Pancreas (tissue), 10 donors: ENCODE results near the gene PPP1R15A. TPM values are rescaled to one million over a fixed set of nuclear protein-coding genes. Genes with fewer than 3 reads are reported as not detected.

Experiments
- ATAC-seq, 4 donors: fragments of 200-7000 bp; cut with Tn5 transposase; one replicate each; pipeline versions ENCODE4 v1.8.0 to v1.9.1; 2020; ENCODE audit warnings: mild to moderate bottlenecking in 4 of 4, moderate library complexity in 4 of 4
- DNase-seq, 6 donors: peaks; one replicate each; pipeline ENCODE4 v3.0.0-alpha.2; 2020
- FAIRE-seq: peaks from 2 replicates; lab custom pipeline; 2012; peaks lifted over from hg19 to GRCh38; lab: Jason Lieb, UNC
- H3K27ac ChIP-seq, 4 donors: fragments of 200-600 bp; sonication (generic); 1 replicate in 3 of 4; 2 replicates in 1 of 4; pipeline versions ENCODE4 v1.5.0 to v1.8.0; 2020
- H3K27me3 ChIP-seq, 4 donors: fragments of 200-600 bp; one replicate each; pipeline ENCODE4 v1.8.0; 2021
- H3K36me3 ChIP-seq, 3 donors: fragments of 200-600 bp; sonication (generic) in 1 of 3; one replicate each; pipeline versions ENCODE4 v1.5.0 to v1.8.0; 2020 to 2021
- H3K4me1 ChIP-seq, 3 donors: fragments of 200-600 bp; one replicate each; pipeline ENCODE4 v1.8.0; 2021
- H3K4me3 ChIP-seq, 4 donors: fragments of 200-600 bp; sonication (generic) in 2 of 4; one replicate each; pipeline versions ENCODE4 v1.5.0 to v1.8.0; 2020 to 2021
- H3K9me3 ChIP-seq, 4 donors: fragments of 200-600 bp; one replicate each; pipeline ENCODE4 v1.8.0; 2021
- WGBS, 2 donors: extraction: QIAGEN DNeasy Blood & Tissue Kit; methylation state at CpG; one replicate each; pipeline ENCODE4 v1.1.7; 2013; 5-methylcytosine and 5-hydroxymethylcytosine counted together
- intact Hi-C, 3 donors: fragments of 100-400 bp; cut with DNase I; formaldehyde crosslinking; loops; one replicate each; pipeline versions ENCODE4 v1.11.1 to v1.14.2; 2022
- polyA plus RNA-seq, 2 donors: library from polyadenylated mRNA; stranded (reverse); fragments of 200-250 nt; gene quantifications; one replicate each; pipeline ENCODE4 v1.2.3, GENCODE V29; 2013
- total RNA-seq, 6 donors: library from RNA; stranded (reverse); fragmentation: NEBNext Ultra II Directional in 4 of 6; extraction: Animal tissue kit (Norgen Biotek cat#: 25700) in 4 of 6; gene quantifications; one replicate each; pipeline versions ENCODE4 v1.2.1 to v1.2.4, GENCODE V29; 2021 to 2023
- TF ChIP-seq, protein P1 (sequence below), 4 donors: fragments of 200-600 bp; sonication (generic) in 3 of 4; IDR thresholded peaks; one replicate each; pipeline versions ENCODE4 v1.5.0 to v1.8.0; 2021; ENCODE audit warnings: antibody characterized with exemption in 4 of 4
- donor health status: healthy with polysubstance abuse.
- donor health status: DM: no; HTN: no; CAD: no; lungs with moderate emphysema.
- donor health status: DM: no; HTN: no; CAD: no.
- donor health status: control.
- donor health status: control.
- donor health status: Bipolar disorder and iron deficiency.
- donor health status: DM: yes; HTN: yes; CAD: no.
- donor health status: DM: no; HTN: no; CAD: no.
- donor health status: DM: no; HTN: no; CAD: no.
- donor health status: DM: yes; HTN: yes; CAD: no.

PPP1R15A gene
- total RNA-seq (10 to 100 TPM in 5 of 6 donors, 1 to 10 TPM in 1; 8.1 to 20.6 (median 12.4) TPM), polyA plus RNA-seq (10 to 100 TPM; 28.2 to 53.2 TPM)

DNA sequence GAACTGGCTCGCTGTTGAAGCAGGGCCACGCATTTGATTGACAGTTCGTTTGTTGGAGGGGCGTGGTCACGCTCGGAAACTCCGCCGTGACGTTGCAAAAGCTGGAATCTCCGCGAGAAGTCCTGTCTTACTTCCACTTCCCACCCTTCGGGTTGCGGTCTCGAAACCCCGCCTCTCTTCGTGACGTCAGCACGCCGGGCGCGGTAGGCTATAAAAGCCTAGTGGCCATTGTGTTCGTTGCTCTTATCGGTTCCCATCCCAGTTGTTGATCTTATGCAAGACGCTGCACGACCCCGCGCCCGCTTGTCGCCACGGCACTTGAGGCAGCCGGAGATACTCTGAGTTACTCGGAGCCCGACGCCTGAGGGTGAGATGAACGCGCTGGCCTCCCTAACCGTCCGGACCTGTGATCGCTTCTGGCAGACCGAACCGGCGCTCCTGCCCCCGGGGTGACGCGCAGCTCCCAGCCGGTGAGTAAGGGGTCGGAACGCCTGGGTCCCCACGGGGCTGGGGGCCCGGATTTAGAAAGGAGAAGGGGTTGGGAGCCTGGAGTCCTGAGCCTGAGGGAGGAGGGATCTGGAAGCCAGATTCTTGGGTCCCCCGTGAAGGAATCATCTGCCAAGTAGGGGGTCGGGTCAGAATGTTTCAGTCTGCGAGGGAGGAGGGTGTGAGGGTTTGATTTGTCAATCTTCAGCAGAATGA, at the start of gene PPP1R15A:
TSS of gene PPP1R15A (plus strand) at position 240 of the 702 bp plus-strand sequence. CDS start 813 bp downstream, outside the sequence.
- intact Hi-C loops = loop anchor here in 1 of 3 donors (10.0 kb wide), 1 partner anchor 92 kb away; the partner anchor contains the start of gene FTL
- Histone ChIP-seq H3K27ac (peak within 1 kb of the TSS; percentile 94 to 100 (median 98)), H3K27me3 (no peaks in the 10 kb centered on the region), H3K36me3 (no peaks in the 10 kb centered on the region), H3K4me3 (peak within 1 kb of the TSS; percentile 76 to 87 (median 83)), H3K9me3 (no peaks in the 10 kb centered on the region), H3K4me1 (peaks cover 0 to 25% (median 5%) of the 10 kb centered on the region in 3 donors)
- FAIRE-seq (peak; percentile 75), ATAC-seq (peak; percentile 80 to 85 (median 82)), DNase-seq (peak; percentile 97 to 99 (median 98))
- TF ChIP-seq, protein P1, sequence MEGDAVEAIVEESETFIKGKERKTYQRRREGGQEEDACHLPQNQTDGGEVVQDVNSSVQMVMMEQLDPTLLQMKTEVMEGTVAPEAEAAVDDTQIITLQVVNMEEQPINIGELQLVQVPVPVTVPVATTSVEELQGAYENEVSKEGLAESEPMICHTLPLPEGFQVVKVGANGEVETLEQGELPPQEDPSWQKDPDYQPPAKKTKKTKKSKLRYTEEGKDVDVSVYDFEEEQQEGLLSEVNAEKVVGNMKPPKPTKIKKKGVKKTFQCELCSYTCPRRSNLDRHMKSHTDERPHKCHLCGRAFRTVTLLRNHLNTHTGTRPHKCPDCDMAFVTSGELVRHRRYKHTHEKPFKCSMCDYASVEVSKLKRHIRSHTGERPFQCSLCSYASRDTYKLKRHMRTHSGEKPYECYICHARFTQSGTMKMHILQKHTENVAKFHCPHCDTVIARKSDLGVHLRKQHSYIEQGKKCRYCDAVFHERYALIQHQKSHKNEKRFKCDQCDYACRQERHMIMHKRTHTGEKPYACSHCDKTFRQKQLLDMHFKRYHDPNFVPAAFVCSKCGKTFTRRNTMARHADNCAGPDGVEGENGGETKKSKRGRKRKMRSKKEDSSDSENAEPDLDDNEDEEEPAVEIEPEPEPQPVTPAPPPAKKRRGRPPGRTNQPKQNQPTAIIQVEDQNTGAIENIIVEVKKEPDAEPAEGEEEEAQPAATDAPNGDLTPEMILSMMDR (IDR thresholded peaks at IDR 0.05) = no peak
- 0% methylated on average over 53 of the region's 53 CpGs for WGBS, 2 donors

DNA sequence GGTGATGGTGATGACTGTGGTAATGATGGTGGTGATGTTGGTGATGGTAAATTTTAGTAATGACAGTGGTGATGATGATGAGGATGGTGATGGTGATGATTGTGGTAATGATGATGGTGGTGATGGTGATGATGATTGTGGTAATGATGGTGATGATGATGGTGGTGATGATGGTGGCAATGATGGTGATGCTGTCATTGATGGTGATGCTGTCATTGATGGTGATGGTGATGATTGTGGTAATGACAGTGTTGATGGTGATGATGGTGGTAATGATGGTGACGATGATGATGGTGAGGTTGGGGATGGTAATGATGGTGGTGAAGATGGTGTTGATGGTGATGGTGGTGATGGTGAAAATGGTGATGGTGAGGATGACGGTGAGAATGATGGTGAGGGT, 49.7 kb upstream of the PPP1R15A start:
- TF ChIP-seq, protein P1 (IDR thresholded peaks at IDR 0.05) = no peak
- FAIRE-seq = no peak
- H3K27me3 ChIP-seq = no peaks in the 10 kb centered on the region
- H3K9me3 ChIP-seq = no peaks in the 10 kb centered on the region
- peaks cover 10 to 17% (median 13%) of the 10 kb centered on the region in 3 donors for H3K4me1 ChIP-seq
- H3K27ac ChIP-seq = no peak overlapping the region
- intact Hi-C loops = no loop called here
- no peak for DNase-seq
- H3K4me3 ChIP-seq = no peak overlapping the region
- no peak for ATAC-seq
- 94 to 97% methylated on average over 2 of the region's 2 CpGs for WGBS, 2 donors
- H3K36me3 ChIP-seq = no peaks in the 10 kb centered on the region

DNA sequence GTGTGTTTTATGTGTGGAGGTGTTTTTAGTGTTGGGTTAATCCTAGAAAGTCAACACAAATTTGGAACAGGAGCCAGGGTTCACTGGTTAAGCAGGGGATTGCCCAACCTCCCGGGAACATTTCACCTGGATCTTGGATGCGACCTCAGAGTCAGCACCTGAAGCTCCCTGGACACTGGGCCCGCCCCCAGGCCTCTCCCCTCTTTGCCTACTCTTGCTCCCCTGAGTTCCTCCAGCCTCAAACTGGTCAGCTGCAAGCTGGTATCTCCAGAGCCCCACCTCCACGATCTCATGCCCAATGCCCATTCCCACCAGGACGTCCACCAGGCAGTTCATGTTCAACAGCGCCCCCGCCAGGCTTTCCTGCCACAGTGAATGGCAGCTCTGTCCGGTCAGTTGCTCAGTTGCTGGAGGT, 45.6 kb upstream of the PPP1R15A start:
- peak; percentile 54 to 74 (median 66) for DNase-seq
- Histone ChIP-seq H3K36me3 (no peaks in the 10 kb centered on the region), H3K27ac (no peak overlapping the region), H3K27me3 (no peaks in the 10 kb centered on the region), H3K4me3 (no peak overlapping the region), H3K9me3 (no peaks in the 10 kb centered on the region), H3K4me1 (no peaks in the 10 kb centered on the region)
- intact Hi-C loops = no loop called here
- no peak for FAIRE-seq
- TF ChIP-seq, protein P1 (IDR thresholded peaks at IDR 0.05) = no peak
- 52 to 53% methylated on average over 7 to 8 of the region's 8 CpGs for WGBS, 2 donors
- peak; percentile 63 to 90 (median 80) for ATAC-seq

DNA sequence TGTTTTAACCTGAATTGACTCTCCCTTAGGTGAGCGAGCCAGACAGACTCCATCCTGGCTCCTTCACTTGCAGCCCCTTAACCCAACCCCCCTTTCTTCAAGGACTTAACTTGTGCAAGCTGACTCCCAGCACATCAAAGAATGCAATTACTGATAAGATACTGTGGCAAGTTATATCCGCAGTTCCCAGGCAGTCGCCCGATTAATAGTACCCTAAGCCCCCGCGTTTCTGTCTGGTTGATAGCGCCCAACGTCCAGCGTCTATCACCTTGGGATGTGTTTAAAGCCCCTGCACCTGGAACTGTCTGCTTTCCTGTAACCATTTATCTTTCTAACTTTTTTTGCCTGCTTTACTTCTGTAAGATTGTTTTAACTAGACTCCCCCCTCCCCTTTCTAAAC, 42.1 kb upstream of the PPP1R15A start:
- ATAC-seq (no peak), FAIRE-seq (no peak), DNase-seq (no peak)
- WGBS, 2 donors = 31 to 32% methylated on average over 9 of the region's 9 CpGs
- Histone ChIP-seq H3K4me1 (no peaks in the 10 kb centered on the region), H3K36me3 (no peaks in the 10 kb centered on the region), H3K4me3 (no peak overlapping the region), H3K9me3 (no peaks in the 10 kb centered on the region), H3K27me3 (no peaks in the 10 kb centered on the region), H3K27ac (no peak overlapping the region)
- TF ChIP-seq, protein P1 (IDR thresholded peaks at IDR 0.05) = no peak
- intact Hi-C loops = loop anchor here in 1 of 3 donors (10.0 kb wide), 1 partner anchor 175 kb away; no protein-coding TSS in a partner anchor

DNA sequence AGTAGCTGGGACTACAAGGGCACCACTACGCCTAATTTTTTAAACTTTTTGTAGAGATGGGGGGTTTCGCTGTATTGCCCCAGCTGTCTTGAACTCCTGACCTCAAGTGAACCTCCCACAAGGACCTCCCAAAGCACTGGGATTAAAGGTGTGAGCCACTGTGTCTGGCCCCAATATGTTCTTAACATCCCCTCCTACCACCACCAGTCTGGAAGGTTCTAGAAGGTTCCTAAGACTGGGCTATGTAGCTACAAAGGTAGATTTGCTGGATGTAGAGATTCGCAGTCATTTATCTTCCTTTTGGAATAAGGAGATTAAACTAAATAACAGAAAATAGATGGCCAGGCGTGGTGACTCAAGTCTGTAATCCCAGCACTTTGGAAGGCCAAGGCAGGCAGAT, 41.3 kb upstream of the PPP1R15A start:
- no peaks in the 10 kb centered on the region for H3K9me3 ChIP-seq
- H3K4me1 ChIP-seq = no peaks in the 10 kb centered on the region
- FAIRE-seq (no peak), DNase-seq (no peak), ATAC-seq (no peak)
- H3K36me3 ChIP-seq = no peaks in the 10 kb centered on the region
- no peaks in the 10 kb centered on the region for H3K27me3 ChIP-seq
- 93 to 95% methylated on average over 4 of the region's 4 CpGs for WGBS, 2 donors
- TF ChIP-seq, protein P1 (IDR thresholded peaks at IDR 0.05) = no peak
- H3K27ac ChIP-seq = no peak overlapping the region
- intact Hi-C loops = loop anchor here in 1 of 3 donors (10.0 kb wide), 1 partner anchor 176 kb away; no protein-coding TSS in a partner anchor
- no peak overlapping the region for H3K4me3 ChIP-seq
